ENCODE measurements around the gene DGKE. TPM values are rescaled to one million over a fixed set of nuclear protein-coding genes. Genes with fewer than 3 reads are reported as not detected.

The DGKE gene
- total RNA-seq, 1 experiment from 2014 or later: 19.1 TPM

GRCh38 chr17:56831369-56832095, 2.4 kb upstream of the DGKE start:
- no peaks in the 10 kb centered on the region for H3K27me3 ChIP-seq (ENCODE audit: control insufficient read depth, insufficient read depth, low read length)
- no peak overlapping the region for H3K27ac ChIP-seq (ENCODE audit: low read length)
- no peaks in the 10 kb centered on the region for H3K9me3 ChIP-seq (ENCODE audit: control insufficient read depth, insufficient read depth, low read depth, low read length)
- 0 out of 4 replicates have a peak overlapping the region, but pooled peaks of 1 of the 2 experiments have one; percentile 4 for H3K4me3 ChIP-seq (ENCODE audit: low read depth in 2 of 2, low read length in 2 of 2)
- H3K4me1 ChIP-seq (ENCODE audit: control insufficient read depth, insufficient read depth, low read length): peaks cover 23% of the 10 kb centered on the region
- CTCF ChIA-PET: no interaction called here
- in situ Hi-C loops (cut with HindIII; ENCODE audit: low pct_unique_long_range_greater_than_20kb, low sequenced_read_pairs) (no loop called here), intact Hi-C loops (cut with micrococcal nuclease; ENCODE audit: unreplicated experiment) (no loop called here)
- ATAC-seq (no peak), DNase-seq (ENCODE audit: low read depth, low spot score) (no peak)
- POLR2A ChIA-PET: no interaction called here
- 0 out of 2 replicates have a peak, but pooled peaks cover 4% of the 10 kb centered on the region for H3K36me3 ChIP-seq (ENCODE audit: control insufficient read depth, insufficient read depth, low read length)
- no peak for TF ChIP-seq CTCF (IDR thresholded peaks at IDR 0.05)
- no peak for TF ChIP-seq REST (IDR thresholded peaks at IDR 0.05; ENCODE audit: insufficient read depth in 1 of 2, low read depth in 2 of 2, low read length in 1 of 2)
- no peak for TF ChIP-seq POLR2AphosphoS5 (IDR thresholded peaks at IDR 0.05; ENCODE audit: low read depth, low read length)
- TF ChIP-seq TCF7L2 (IDR thresholded peaks at IDR 0.05; ENCODE audit: low read depth, low read length): no peak
- no peak for TF ChIP-seq SIN3A (IDR thresholded peaks at IDR 0.05; ENCODE audit: borderline replicate concordance, insufficient read depth, low read depth, low read length)
- BruUV-seq (replicated peaks): no TSS peak

- no peaks in the 10 kb centered on the region for H3K9me3 ChIP-seq (ENCODE audit: control insufficient read depth, insufficient read depth, low read depth, low read length)
- DNase-seq (ENCODE audit: low read depth, low spot score): no peak
- intact Hi-C loops (cut with micrococcal nuclease; ENCODE audit: unreplicated experiment): no loop called here
- H3K4me1 ChIP-seq (ENCODE audit: control insufficient read depth, insufficient read depth, low read length): peaks cover 32% of the 10 kb centered on the region
- TF ChIP-seq CTCF (IDR thresholded peaks at IDR 0.05) (no peak), POLR2AphosphoS5 (IDR thresholded peaks at IDR 0.05; ENCODE audit: low read depth, low read length) (no peak), SIN3A (IDR thresholded peaks at IDR 0.05; ENCODE audit: borderline replicate concordance, insufficient read depth, low read depth, low read length) (no peak)
- ATAC-seq: no peak
- H3K27me3 ChIP-seq (ENCODE audit: control insufficient read depth, insufficient read depth, low read length): no peaks in the 10 kb centered on the region
- H3K4me3 ChIP-seq (ENCODE audit: low read depth in 2 of 2, low read length in 2 of 2): peak overlapping the region; percentile 79 to 85
- ChIA-PET POLR2A (no interaction called here), CTCF (interaction anchor here (0.6 kb wide), 1 partner anchor 13 kb away, joined by 3 read pairs; no protein-coding TSS in a partner anchor)
- in situ Hi-C loops (cut with HindIII; ENCODE audit: low pct_unique_long_range_greater_than_20kb, low sequenced_read_pairs): no loop called here
- 0 out of 2 replicates have a peak, but pooled peaks cover 4% of the 10 kb centered on the region for H3K36me3 ChIP-seq (ENCODE audit: control insufficient read depth, insufficient read depth, low read length)
- H3K27ac ChIP-seq (ENCODE audit: low read length): peak overlapping the region; percentile 81; the same call in 1 of the 2 replicates
- BruUV-seq (replicated peaks): TSS peak; percentile 79
These were observed 1.5 kb upstream of the DGKE start for GRCh38 chr17:56832446-56832845.
